GM15510 (cell line): ENCODE results near the gene NR2C2AP.

Source experiments
- POLR2A ChIP-seq: IDR thresholded peaks from 3 replicates; pipeline ENCODE4 v1.6.1; 2011; ENCODE audit warnings: borderline replicate concordance; ENCODE audit not compliant: insufficient read length; ENCODE audit errors: extremely low read depth

NR2C2AP gene

DNA sequence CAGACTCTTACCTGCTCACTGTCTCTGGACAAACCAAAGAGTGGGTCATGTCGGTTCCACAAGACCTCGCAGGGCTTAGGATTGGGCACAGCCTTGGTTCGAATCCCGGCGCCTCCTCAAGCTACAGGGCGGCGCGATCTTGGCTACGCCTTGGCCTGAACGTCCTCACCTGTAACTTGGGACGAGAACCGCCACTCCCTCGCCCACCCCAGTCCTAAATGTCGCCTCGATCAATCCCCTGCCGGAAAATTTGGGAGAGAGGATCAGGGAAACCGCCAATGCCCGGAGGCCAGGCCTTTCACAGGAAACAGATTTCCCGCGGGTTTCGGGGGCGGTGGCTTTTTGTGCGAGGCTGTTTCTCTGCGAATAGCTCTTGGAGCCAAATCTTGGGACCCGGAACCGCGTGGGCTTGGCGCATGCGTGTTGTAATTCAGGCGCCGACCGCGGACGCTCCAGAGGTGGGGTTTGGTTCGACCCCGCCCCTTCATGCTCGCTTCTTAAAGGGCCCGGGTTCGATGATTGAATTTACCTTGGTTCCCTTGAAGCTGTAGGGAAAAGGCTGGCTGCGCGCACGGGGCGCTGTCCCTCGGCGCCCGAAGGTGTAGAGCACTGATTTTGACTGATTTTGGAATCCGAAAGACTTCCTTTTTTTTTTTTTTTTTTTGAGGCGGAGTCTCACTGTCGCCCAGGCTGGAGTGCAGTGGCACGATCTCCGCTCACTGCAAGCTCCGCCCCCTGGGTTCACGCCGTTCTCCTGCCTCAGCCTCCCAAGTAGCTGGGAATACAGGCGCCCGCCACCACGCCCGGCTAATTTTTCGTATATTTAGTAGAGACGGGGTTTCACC is at the start of gene NR2C2AP:
Gene NR2C2AP (minus strand): TSS at position 403 of the 845 bp plus-strand sequence. CDS start 354 bp downstream, at position 49.
- peak; percentile 57 for TF ChIP-seq POLR2A

- TF ChIP-seq POLR2A = no peak
These were observed 47.1 kb upstream of the NR2C2AP start for GRCh38 chr19:19250196-19250801.

DNA sequence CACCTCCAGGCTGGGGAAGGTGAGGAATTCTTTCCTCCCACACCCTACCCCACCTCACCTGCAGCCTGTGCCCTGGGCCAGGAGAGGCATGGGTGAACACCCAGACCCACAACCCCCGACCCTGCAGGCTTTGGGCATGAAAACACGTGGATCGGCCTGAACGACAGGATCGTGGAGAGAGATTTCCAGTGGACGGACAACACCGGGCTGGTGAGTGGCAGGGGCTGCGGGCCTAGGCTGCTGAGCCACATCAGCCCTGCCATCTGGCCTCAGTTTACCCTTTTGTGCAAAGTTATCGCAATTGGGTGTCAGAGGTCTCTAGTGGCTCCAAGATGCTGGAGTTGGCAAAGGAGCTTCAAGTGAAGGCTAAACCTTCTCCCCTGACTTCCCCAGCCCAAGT is 37.3 kb upstream of the NR2C2AP start:
- TF ChIP-seq POLR2A = no peak

- no peak for TF ChIP-seq POLR2A
These were observed 36.5 kb upstream of the NR2C2AP start for GRCh38 chr19:19239675-19240074.

DNA sequence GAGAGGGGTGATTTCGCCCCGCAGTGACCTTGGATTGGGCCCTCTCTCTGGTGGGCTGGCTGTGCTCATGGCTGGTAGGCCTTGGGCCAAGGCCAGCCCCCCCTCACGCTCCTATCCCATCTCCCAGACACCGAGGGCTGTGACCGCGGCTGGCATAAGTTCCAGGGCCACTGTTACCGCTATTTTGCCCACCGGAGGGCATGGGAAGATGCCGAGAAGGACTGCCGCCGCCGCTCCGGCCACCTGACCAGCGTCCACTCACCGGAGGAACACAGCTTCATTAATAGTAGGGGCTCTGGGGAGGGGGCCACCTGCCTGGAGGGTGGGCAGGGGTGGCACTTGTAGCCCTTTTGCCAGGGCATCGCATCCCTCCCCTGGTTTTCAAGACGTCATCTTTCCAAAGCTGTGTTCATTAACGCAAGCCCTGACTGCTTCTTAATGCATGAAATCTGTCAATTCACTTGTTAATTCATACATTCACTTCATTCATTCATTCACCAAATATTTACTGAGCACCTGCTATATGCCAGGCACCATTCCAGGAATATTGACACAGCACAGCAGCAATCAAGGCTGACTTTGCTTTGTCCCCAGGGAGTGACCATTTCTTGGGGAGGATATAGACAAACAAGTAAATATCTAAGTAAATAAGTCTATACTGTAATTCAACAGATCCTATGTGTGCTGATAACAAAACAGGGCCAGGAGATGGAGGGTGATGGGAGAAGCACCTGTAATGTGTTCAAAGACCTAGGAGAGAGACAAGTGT is 35.1 kb upstream of the NR2C2AP start:
- no peak for TF ChIP-seq POLR2A

- no peak for TF ChIP-seq POLR2A
These were observed 33.0 kb upstream of the NR2C2AP start for GRCh38 chr19:19236173-19236572.

- TF ChIP-seq POLR2A = no peak
These were observed 31.1 kb upstream of the NR2C2AP start for GRCh38 chr19:19234220-19234816.

DNA sequence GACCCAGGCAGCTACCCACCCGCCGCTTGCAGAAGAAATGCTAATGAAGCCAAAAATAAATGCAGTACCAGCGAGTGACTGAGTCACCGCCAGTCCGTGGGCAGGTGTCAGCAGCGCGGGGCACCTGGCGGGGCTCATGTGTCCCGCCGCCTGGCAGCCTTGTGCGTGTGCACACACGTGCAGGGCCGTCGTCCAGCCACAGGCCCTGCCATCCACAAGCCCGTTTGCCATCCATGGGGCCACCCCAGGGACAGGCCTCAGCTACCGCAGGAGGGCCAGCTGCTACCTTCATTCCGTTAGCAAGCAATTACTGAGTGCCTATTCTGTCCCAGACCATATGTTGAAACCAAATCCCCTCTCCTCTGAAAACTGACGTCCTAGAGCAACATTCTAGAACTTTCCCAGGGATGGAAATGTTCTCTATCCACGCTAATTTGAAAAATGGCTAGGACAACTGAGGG is 29.1 kb upstream of the NR2C2AP start:
- no peak for TF ChIP-seq POLR2A

DNA sequence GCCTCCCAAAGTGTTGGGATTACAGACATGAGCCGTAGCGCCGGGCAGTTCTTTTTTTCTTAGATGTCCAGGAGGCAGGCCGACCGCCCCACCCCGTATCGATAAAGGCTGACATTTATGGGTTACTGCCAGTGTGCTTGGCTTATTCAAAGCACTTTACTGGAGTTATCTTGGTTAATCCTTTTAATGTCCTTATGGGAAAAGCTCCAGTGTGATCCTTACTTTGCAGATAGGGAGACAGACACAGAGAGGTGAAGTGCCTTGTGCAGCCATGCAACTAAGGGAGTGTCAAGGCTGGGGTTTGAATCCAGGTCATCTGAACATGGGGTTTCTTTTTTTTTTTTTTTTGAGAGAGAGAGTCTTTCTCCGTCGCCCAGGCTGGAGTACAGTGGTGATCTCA is 27.8 kb upstream of the NR2C2AP start:
- no peak for TF ChIP-seq POLR2A

GRCh38 chr19:19229701-19230100 is 26.5 kb upstream of the NR2C2AP start:
- no peak for TF ChIP-seq POLR2A

- no peak for TF ChIP-seq POLR2A
These were observed 24.0 kb upstream of the NR2C2AP start for GRCh38 chr19:19227217-19227616.

- TF ChIP-seq POLR2A = no peak
These were observed 23.4 kb upstream of the NR2C2AP start for GRCh38 chr19:19226663-19227062.

DNA sequence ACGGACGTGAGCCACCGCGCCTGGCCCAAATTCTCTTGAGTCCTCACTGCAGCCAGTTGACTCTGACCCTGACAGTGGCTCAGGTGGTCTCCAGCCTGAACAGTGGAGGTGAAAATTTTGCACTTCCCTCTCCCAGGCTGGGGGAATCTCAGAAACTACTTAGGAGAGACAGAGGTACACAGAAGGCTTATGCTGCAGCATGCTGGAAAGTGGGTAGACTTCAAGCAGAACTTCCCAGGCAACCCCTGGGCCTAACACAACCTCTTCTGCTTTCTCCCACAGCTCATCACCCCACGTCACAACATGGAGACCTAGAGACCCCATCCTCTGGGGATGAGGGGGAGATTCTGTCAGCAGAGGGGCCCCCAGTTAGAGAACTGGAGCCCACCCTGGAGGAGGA is 23.0 kb upstream of the NR2C2AP start:
- TF ChIP-seq POLR2A = no peak

GRCh38 chr19:19224852-19225494 is 21.8 kb upstream of the NR2C2AP start:
- TF ChIP-seq POLR2A = no peak
